ENCODE measurements around the gene HES4.

The HES4 gene

GRCh38 chr1:1000357-1001056 is 610 bp upstream of the HES4 start (continued):
- TF ChIP-seq ZNF677 (tag by site-specific recombination; IDR thresholded peaks at IDR 0.05) (0 out of 2 replicates have a peak, but pooled peaks have one; percentile 35), ZNF10 (tag by site-specific recombination; IDR thresholded peaks at IDR 0.05) (peak; percentile 85), ZNF747 (tag by site-specific recombination; IDR thresholded peaks at IDR 0.05) (no peak), KLF8 (tag by site-specific recombination; IDR thresholded peaks at IDR 0.05) (peak; percentile 97), ZNF670 (tag by site-specific recombination; IDR thresholded peaks at IDR 0.05; ENCODE audit: low read depth) (no peak), ZBTB8A (tag by site-specific recombination; IDR thresholded peaks at IDR 0.05) (peak; percentile 93), ZNF560 (tag by site-specific recombination; IDR thresholded peaks at IDR 0.05; ENCODE audit: borderline replicate concordance) (no peak), ZNF155 (tag by site-specific recombination; IDR thresholded peaks at IDR 0.05) (no peak), ZNF544 (tag by site-specific recombination; IDR thresholded peaks at IDR 0.05) (no peak), ZXDB (tag by site-specific recombination; IDR thresholded peaks at IDR 0.05) (peak; percentile 99), ZNF354C (tag by site-specific recombination; IDR thresholded peaks at IDR 0.05; ENCODE audit: borderline replicate concordance, low read depth) (0 out of 2 replicates have a peak, but pooled peaks have one; percentile 7), ZNF138 (tag by site-specific recombination; IDR thresholded peaks at IDR 0.05; ENCODE audit: borderline replicate concordance) (no peak), ZNF837 (tag by site-specific recombination; IDR thresholded peaks at IDR 0.05) (peak; percentile 27; the same call in 1 of the 2 replicates)
- TF ChIP-seq, protein P1, sequence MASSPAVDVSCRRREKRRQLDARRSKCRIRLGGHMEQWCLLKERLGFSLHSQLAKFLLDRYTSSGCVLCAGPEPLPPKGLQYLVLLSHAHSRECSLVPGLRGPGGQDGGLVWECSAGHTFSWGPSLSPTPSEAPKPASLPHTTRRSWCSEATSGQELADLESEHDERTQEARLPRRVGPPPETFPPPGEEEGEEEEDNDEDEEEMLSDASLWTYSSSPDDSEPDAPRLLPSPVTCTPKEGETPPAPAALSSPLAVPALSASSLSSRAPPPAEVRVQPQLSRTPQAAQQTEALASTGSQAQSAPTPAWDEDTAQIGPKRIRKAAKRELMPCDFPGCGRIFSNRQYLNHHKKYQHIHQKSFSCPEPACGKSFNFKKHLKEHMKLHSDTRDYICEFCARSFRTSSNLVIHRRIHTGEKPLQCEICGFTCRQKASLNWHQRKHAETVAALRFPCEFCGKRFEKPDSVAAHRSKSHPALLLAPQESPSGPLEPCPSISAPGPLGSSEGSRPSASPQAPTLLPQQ (tag by site-specific recombination; IDR thresholded peaks at IDR 0.05) = peak; percentile 95
- TF ChIP-seq, protein P2, sequence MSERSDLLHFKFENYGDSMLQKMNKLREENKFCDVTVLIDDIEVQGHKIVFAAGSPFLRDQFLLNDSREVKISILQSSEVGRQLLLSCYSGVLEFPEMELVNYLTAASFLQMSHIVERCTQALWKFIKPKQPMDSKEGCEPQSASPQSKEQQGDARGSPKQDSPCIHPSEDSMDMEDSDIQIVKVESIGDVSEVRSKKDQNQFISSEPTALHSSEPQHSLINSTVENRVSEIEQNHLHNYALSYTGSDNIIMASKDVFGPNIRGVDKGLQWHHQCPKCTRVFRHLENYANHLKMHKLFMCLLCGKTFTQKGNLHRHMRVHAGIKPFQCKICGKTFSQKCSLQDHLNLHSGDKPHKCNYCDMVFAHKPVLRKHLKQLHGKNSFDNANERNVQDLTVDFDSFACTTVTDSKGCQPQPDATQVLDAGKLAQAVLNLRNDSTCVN (tag by site-specific recombination; optimal IDR thresholded peaks at IDR 0.05) = peak; percentile 97

GRCh38 chr1:998995-999724 is 737 bp downstream of the HES4 start:
- POLR2A ChIA-PET = interaction anchor here (0.5 to 6.5 kb wide), 11 partner anchors 14 to 319 kb away, joined by 3 to 44 read pairs (median 4); partner anchors contain the start of genes AGRN, C1orf159, ISG15 and PLEKHN1
- Histone ChIP-seq H3K27ac (ENCODE audit: extremely low read depth, low read depth, low read length) (peak overlapping the region; percentile 97), H3K4me3 (ENCODE audit: low read depth, low read length) (peak overlapping the region; percentile 74), H3K4me1 (ENCODE audit: control insufficient read depth, insufficient read depth, low read length) (0 out of 2 replicates have a peak, but pooled peaks cover 3% of the 10 kb centered on the region), H3K9me3 (ENCODE audit: control insufficient read depth, insufficient read depth, low read depth, low read length) (no peaks in the 10 kb centered on the region), H3K36me3 (ENCODE audit: control insufficient read depth in 2 of 2, insufficient read depth in 1 of 2, low read length in 2 of 2) (peaks cover 0 to 35% of the 10 kb centered on the region in 2 experiments; a peak in 2 of 3 replicates)
- CTCF ChIA-PET = interaction anchor here (0.7 kb wide), 1 partner anchor 65 kb away, joined by 3 read pairs; no protein-coding TSS in a partner anchor
- TF ChIP-seq ZBTB8A (tag by site-specific recombination; IDR thresholded peaks at IDR 0.05) = peak; percentile 52; the same call in 1 of the 2 replicates
- no peak for TF ChIP-seq GFI1B (tag by site-specific recombination; IDR thresholded peaks at IDR 0.05)
- TF ChIP-seq, protein P3, sequence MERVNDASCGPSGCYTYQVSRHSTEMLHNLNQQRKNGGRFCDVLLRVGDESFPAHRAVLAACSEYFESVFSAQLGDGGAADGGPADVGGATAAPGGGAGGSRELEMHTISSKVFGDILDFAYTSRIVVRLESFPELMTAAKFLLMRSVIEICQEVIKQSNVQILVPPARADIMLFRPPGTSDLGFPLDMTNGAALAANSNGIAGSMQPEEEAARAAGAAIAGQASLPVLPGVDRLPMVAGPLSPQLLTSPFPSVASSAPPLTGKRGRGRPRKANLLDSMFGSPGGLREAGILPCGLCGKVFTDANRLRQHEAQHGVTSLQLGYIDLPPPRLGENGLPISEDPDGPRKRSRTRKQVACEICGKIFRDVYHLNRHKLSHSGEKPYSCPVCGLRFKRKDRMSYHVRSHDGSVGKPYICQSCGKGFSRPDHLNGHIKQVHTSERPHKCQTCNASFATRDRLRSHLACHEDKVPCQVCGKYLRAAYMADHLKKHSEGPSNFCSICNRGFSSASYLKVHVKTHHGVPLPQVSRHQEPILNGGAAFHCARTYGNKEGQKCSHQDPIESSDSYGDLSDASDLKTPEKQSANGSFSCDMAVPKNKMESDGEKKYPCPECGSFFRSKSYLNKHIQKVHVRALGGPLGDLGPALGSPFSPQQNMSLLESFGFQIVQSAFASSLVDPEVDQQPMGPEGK (tag by site-specific recombination; IDR thresholded peaks at IDR 0.05) = 0 out of 2 replicates have a peak, but pooled peaks have one; percentile 20
- TF ChIP-seq BCL11B (tag by site-specific recombination; IDR thresholded peaks at IDR 0.05; ENCODE audit: low read depth) = 0 out of 2 replicates have a peak, but pooled peaks have one; percentile 60
- no peak for TF ChIP-seq ZNF514 (tag by site-specific recombination; IDR thresholded peaks at IDR 0.05)
- TF ChIP-seq ZIC2 (tag by site-specific recombination; IDR thresholded peaks at IDR 0.05) = peak; percentile 18
- TF ChIP-seq ZNF677 (tag by site-specific recombination; IDR thresholded peaks at IDR 0.05) = 0 out of 2 replicates have a peak, but pooled peaks have one; percentile 1
- peak; percentile 69 for TF ChIP-seq KLF8 (tag by site-specific recombination; IDR thresholded peaks at IDR 0.05)
- peak; percentile 42; the same call in 1 of the 2 replicates for TF ChIP-seq ZNF660 (tag by site-specific recombination; IDR thresholded peaks at IDR 0.05)
- TF ChIP-seq ZFHX2 (tag by site-specific recombination; conservative IDR thresholded peaks at IDR 0.05) = peak; percentile 73
- no peak for TF ChIP-seq SALL2 (tag by site-specific recombination; IDR thresholded peaks at IDR 0.05; ENCODE audit: borderline replicate concordance)
- peak; percentile 47; the same call in 1 of the 2 replicates for TF ChIP-seq ZNF391 (tag by site-specific recombination; IDR thresholded peaks at IDR 0.05; ENCODE audit: borderline replicate concordance, low read depth)
- 0 out of 2 replicates have a peak, but pooled peaks have one; percentile 32 for TF ChIP-seq ZNF776 (tag by site-specific recombination; IDR thresholded peaks at IDR 0.05; ENCODE audit: borderline replicate concordance)
- TF ChIP-seq, protein P4, sequence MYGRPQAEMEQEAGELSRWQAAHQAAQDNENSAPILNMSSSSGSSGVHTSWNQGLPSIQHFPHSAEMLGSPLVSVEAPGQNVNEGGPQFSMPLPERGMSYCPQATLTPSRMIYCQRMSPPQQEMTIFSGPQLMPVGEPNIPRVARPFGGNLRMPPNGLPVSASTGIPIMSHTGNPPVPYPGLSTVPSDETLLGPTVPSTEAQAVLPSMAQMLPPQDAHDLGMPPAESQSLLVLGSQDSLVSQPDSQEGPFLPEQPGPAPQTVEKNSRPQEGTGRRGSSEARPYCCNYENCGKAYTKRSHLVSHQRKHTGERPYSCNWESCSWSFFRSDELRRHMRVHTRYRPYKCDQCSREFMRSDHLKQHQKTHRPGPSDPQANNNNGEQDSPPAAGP (tag by site-specific recombination; IDR thresholded peaks at IDR 0.05) = 0 out of 2 replicates have a peak, but pooled peaks have one; percentile 30
- TF ChIP-seq ZNF510 (tag by site-specific recombination; IDR thresholded peaks at IDR 0.05; ENCODE audit: insufficient replicate concordance) = no peak
- peak; percentile 19; the same call in 1 of the 2 replicates for TF ChIP-seq GLIS2 (tag by site-specific recombination; IDR thresholded peaks at IDR 0.05)

All from HEK293 (cell line).